Measurements from ENCODE around the gene IGFALS.

Gene IGFALS

DNA sequence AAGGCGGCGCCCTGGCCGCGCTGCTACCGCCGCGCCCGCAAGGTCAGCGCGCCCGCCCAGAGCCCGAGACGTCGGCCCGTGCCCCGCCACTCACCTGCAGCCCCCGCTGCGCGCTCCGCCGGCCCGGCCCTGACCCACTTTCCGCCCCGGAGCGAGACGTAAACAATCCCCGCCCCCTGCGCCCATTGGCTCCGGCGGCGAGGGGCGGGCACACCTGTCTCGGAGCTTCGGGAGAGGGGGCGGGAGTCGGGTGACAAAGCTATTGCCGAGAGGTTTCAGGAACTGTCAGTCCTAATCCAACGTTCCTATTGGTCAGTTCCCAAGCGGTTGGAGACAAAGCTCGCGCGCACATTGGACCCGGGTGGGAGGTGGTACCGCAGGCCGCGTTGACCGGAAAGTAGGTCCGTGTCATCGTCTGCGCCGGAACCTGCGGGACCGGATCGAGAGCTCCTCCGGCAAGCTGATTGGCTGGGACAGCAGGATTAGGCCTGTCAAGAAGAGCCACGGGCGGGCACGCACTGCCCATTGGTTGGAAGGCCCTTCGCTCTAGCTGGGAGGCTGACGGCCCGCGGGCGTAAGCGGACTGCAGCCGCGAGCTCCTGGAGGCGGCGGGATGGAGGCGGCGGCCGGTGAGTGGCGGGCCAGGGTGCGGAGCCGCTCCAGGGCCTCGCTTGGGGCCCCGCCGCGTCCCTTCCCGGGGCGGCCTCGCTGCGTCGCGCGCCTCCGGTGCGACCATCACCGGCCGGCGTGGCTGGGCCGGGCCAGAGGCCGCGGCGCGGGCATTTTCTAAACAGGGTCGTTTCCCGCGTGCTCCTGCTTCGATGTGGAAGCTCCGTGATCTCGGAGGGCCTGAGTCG, 10.9 kb downstream of the IGFALS start, which contains the start of the genes NUBP2 and SPSB3:
Gene NUBP2, plus strand, starts transcription at position 553 of the 857 bp plus-strand sequence. Its CDS starts 61 bp downstream, at position 614.
Gene SPSB3, minus strand, starts transcription at position 164 of the 857 bp plus-strand sequence. CDS start 1,088 bp downstream, outside the sequence.
- H3K4me3 ChIP-seq (ENCODE audit: insufficient read depth in 1 of 2, low read depth in 1 of 2, low read length in 2 of 2) = peak within 1 kb of the TSS; percentile 87 to 94
- H2BK120ac ChIP-seq (ENCODE audit: low read depth, low read length) = no peak within 1 kb of the TSS
- peak within 1 kb of the TSS; percentile 90 for H3K9ac ChIP-seq (ENCODE audit: low read length)
- peaks cover 43% of the 10 kb centered on the region for H3K79me1 ChIP-seq (replicated peaks; ENCODE audit: low read length, poor library complexity, severe bottlenecking)
- H4K91ac ChIP-seq (ENCODE audit: low read length) = peak within 1 kb of the TSS; percentile 14
- H2AFZ ChIP-seq (ENCODE audit: low read depth, low read length) = peak within 1 kb of the TSS; percentile 62
- no peak within 1 kb of the TSS for H2BK5ac ChIP-seq (ENCODE audit: low read depth, low read length, poor library complexity, severe bottlenecking)
- no peaks in the 10 kb centered on the region for H3K9me3 ChIP-seq (ENCODE audit: control insufficient read depth, low read length)
- H2BK15ac ChIP-seq (ENCODE audit: low read depth, poor library complexity, severe bottlenecking) = no peak within 1 kb of the TSS
- H4K8ac ChIP-seq (ENCODE audit: low read length) = peak within 1 kb of the TSS; percentile 48
- peak within 1 kb of the TSS; percentile 48 to 59 for H3K4ac ChIP-seq (ENCODE audit: low read depth in 1 of 2, low read length in 2 of 2)
- DNase-seq = peak; percentile 100
- peaks cover 36% of the 10 kb centered on the region for H3K4me1 ChIP-seq (ENCODE audit: control insufficient read depth, insufficient read depth, low read depth, low read length)
- peak within 1 kb of the TSS; percentile 93 for H3K4me2 ChIP-seq (ENCODE audit: low read length, poor library complexity, severe bottlenecking)
- H2BK12ac ChIP-seq (ENCODE audit: low read length in 2 of 2) = no peak within 1 kb of the TSS
- no peaks in the 10 kb centered on the region for H3K27me3 ChIP-seq (ENCODE audit: control insufficient read depth in 1 of 2, insufficient read depth in 1 of 2, low read length in 2 of 2)
- under 1% methylated on average over 97 of the region's 102 CpGs for WGBS
- peak within 1 kb of the TSS; percentile 33 to 46 for H3K18ac ChIP-seq (ENCODE audit: low read depth in 1 of 2, low read length in 2 of 2)
- H3K27ac ChIP-seq (ENCODE audit: low read length, poor library complexity, severe bottlenecking) = no peak within 1 kb of the TSS
- no peak within 1 kb of the TSS for H3K23ac ChIP-seq (ENCODE audit: low read length in 2 of 2)
- H3K14ac ChIP-seq (ENCODE audit: low read length in 2 of 2) = peak within 1 kb of the TSS in 1 of 2 experiments; percentile 31
- H3K36me3 ChIP-seq (ENCODE audit: control insufficient read depth in 1 of 2, insufficient read depth in 2 of 2, low read depth in 1 of 2, low read length in 2 of 2) = peaks cover 36 to 63% of the 10 kb centered on the region in 2 experiments
- H2AK5ac ChIP-seq (ENCODE audit: low read length, severe bottlenecking) = no peak within 1 kb of the TSS

- Histone ChIP-seq H3K23ac (ENCODE audit: low read length in 2 of 2) (no peak overlapping the region), H3K4me1 (ENCODE audit: control insufficient read depth, insufficient read depth, low read depth, low read length) (peaks cover 42% of the 10 kb centered on the region), H3K9me3 (ENCODE audit: control insufficient read depth, low read length) (no peaks in the 10 kb centered on the region), H4K91ac (ENCODE audit: low read length) (no peak overlapping the region), H2AK5ac (ENCODE audit: low read length, severe bottlenecking) (no peak overlapping the region), H2BK15ac (ENCODE audit: low read depth, poor library complexity, severe bottlenecking) (no peak overlapping the region), H3K9ac (ENCODE audit: low read length) (peak overlapping the region; percentile 85), H2BK5ac (ENCODE audit: low read depth, low read length, poor library complexity, severe bottlenecking) (no peak overlapping the region), H3K36me3 (ENCODE audit: control insufficient read depth in 1 of 2, insufficient read depth in 2 of 2, low read depth in 1 of 2, low read length in 2 of 2) (peaks cover 40 to 63% of the 10 kb centered on the region in 2 experiments), H3K4ac (ENCODE audit: low read depth in 1 of 2, low read length in 2 of 2) (peak overlapping the region; percentile 28 to 32), H3K14ac (ENCODE audit: low read length in 2 of 2) (no peak overlapping the region), H3K4me2 (ENCODE audit: low read length, poor library complexity, severe bottlenecking) (peak overlapping the region; percentile 68), H2AFZ (ENCODE audit: low read depth, low read length) (peak overlapping the region; percentile 19), H3K4me3 (ENCODE audit: insufficient read depth in 1 of 2, low read depth in 1 of 2, low read length in 2 of 2) (peak overlapping the region; percentile 81 to 87), H4K8ac (ENCODE audit: low read length) (no peak overlapping the region), H2BK12ac (ENCODE audit: low read length in 2 of 2) (no peak overlapping the region), H3K27ac (ENCODE audit: low read length, poor library complexity, severe bottlenecking) (no peak overlapping the region), H3K27me3 (ENCODE audit: control insufficient read depth in 1 of 2, insufficient read depth in 1 of 2, low read length in 2 of 2) (no peaks in the 10 kb centered on the region), H2BK120ac (ENCODE audit: low read depth, low read length) (no peak overlapping the region), H3K79me1 (replicated peaks; ENCODE audit: low read length, poor library complexity, severe bottlenecking) (peaks cover 40% of the 10 kb centered on the region), H3K18ac (ENCODE audit: low read depth in 1 of 2, low read length in 2 of 2) (peak overlapping the region; percentile 33 to 46)
- 2% methylated on average over 59 of the region's 70 CpGs for WGBS
- peak; percentile 41 for DNase-seq
Measured at GRCh38 chr16:1781758-1782407, 11.6 kb downstream of the IGFALS start.

GRCh38 chr16:1781254-1781653, 12.3 kb downstream of the IGFALS start:
- Histone ChIP-seq H3K18ac (ENCODE audit: low read depth in 1 of 2, low read length in 2 of 2) (no peak overlapping the region), H2BK12ac (ENCODE audit: low read length in 2 of 2) (no peak overlapping the region), H3K36me3 (ENCODE audit: control insufficient read depth in 1 of 2, insufficient read depth in 2 of 2, low read depth in 1 of 2, low read length in 2 of 2) (peaks cover 42 to 63% of the 10 kb centered on the region in 2 experiments), H3K4ac (ENCODE audit: low read depth in 1 of 2, low read length in 2 of 2) (no peak overlapping the region), H3K79me1 (replicated peaks; ENCODE audit: low read length, poor library complexity, severe bottlenecking) (peaks cover 36% of the 10 kb centered on the region), H3K23ac (ENCODE audit: low read length in 2 of 2) (no peak overlapping the region), H3K9ac (ENCODE audit: low read length) (peak overlapping the region; percentile 85), H4K8ac (ENCODE audit: low read length) (no peak overlapping the region), H3K4me2 (ENCODE audit: low read length, poor library complexity, severe bottlenecking) (peak overlapping the region; percentile 68), H2BK15ac (ENCODE audit: low read depth, poor library complexity, severe bottlenecking) (no peak overlapping the region), H2BK5ac (ENCODE audit: low read depth, low read length, poor library complexity, severe bottlenecking) (no peak overlapping the region), H2AK5ac (ENCODE audit: low read length, severe bottlenecking) (no peak overlapping the region), H2AFZ (ENCODE audit: low read depth, low read length) (no peak overlapping the region), H3K14ac (ENCODE audit: low read length in 2 of 2) (no peak overlapping the region), H3K4me1 (ENCODE audit: control insufficient read depth, insufficient read depth, low read depth, low read length) (peaks cover 40% of the 10 kb centered on the region), H4K91ac (ENCODE audit: low read length) (no peak overlapping the region), H3K9me3 (ENCODE audit: control insufficient read depth, low read length) (no peaks in the 10 kb centered on the region), H3K27ac (ENCODE audit: low read length, poor library complexity, severe bottlenecking) (no peak overlapping the region), H3K4me3 (ENCODE audit: insufficient read depth in 1 of 2, low read depth in 1 of 2, low read length in 2 of 2) (peak overlapping the region; percentile 81 to 87), H2BK120ac (ENCODE audit: low read depth, low read length) (no peak overlapping the region), H3K27me3 (ENCODE audit: control insufficient read depth in 1 of 2, insufficient read depth in 1 of 2, low read length in 2 of 2) (no peaks in the 10 kb centered on the region)
- DNase-seq = no peak
- WGBS = 81% methylated on average over 20 of the region's 20 CpGs

DNA sequence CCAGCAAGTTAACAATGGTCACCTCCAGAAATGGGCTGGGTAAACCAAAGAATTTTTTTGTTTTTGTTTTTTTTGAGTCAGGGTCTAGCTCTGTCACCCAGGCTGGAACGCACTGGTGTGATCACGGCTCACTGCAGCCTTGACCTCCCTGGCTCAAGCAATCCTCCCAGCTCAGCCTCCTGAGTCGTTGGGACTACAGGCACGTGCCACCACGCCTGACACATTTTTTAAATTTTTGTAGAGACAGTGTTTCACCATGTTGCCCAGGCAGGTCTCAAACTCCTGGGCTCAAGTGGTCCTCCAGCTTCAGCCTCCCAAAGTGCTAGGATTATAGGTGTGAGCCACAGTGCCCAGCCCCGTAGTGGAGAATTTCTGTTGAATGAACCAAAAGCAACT, 12.8 kb downstream of the IGFALS start:
- Histone ChIP-seq H3K4me3 (ENCODE audit: insufficient read depth in 1 of 2, low read depth in 1 of 2, low read length in 2 of 2) (peak overlapping the region in 1 of 2 experiments; percentile 87), H3K79me1 (replicated peaks; ENCODE audit: low read length, poor library complexity, severe bottlenecking) (peaks cover 37% of the 10 kb centered on the region), H3K27me3 (ENCODE audit: control insufficient read depth in 1 of 2, insufficient read depth in 1 of 2, low read length in 2 of 2) (no peaks in the 10 kb centered on the region), H2AK5ac (ENCODE audit: low read length, severe bottlenecking) (no peak overlapping the region), H4K91ac (ENCODE audit: low read length) (no peak overlapping the region), H3K18ac (ENCODE audit: low read depth in 1 of 2, low read length in 2 of 2) (no peak overlapping the region), H3K36me3 (ENCODE audit: control insufficient read depth in 1 of 2, insufficient read depth in 2 of 2, low read depth in 1 of 2, low read length in 2 of 2) (peaks cover 47 to 63% of the 10 kb centered on the region in 2 experiments), H2BK5ac (ENCODE audit: low read depth, low read length, poor library complexity, severe bottlenecking) (no peak overlapping the region), H3K23ac (ENCODE audit: low read length in 2 of 2) (no peak overlapping the region), H3K9ac (ENCODE audit: low read length) (peak overlapping the region; percentile 85), H3K4me2 (ENCODE audit: low read length, poor library complexity, severe bottlenecking) (no peak overlapping the region), H4K8ac (ENCODE audit: low read length) (no peak overlapping the region), H2BK120ac (ENCODE audit: low read depth, low read length) (no peak overlapping the region), H3K27ac (ENCODE audit: low read length, poor library complexity, severe bottlenecking) (no peak overlapping the region), H3K14ac (ENCODE audit: low read length in 2 of 2) (no peak overlapping the region), H2AFZ (ENCODE audit: low read depth, low read length) (no peak overlapping the region), H3K4ac (ENCODE audit: low read depth in 1 of 2, low read length in 2 of 2) (no peak overlapping the region), H2BK12ac (ENCODE audit: low read length in 2 of 2) (no peak overlapping the region), H3K4me1 (ENCODE audit: control insufficient read depth, insufficient read depth, low read depth, low read length) (peaks cover 43% of the 10 kb centered on the region), H2BK15ac (ENCODE audit: low read depth, poor library complexity, severe bottlenecking) (no peak overlapping the region), H3K9me3 (ENCODE audit: control insufficient read depth, low read length) (no peaks in the 10 kb centered on the region)
- no peak for DNase-seq
- 88% methylated on average over 6 of the region's 6 CpGs for WGBS

Data from mesenchymal stem cell (in vitro differentiated cells and primary cell).